GM10847 (cell line): ENCODE data around the gene UBFD1.

ENCODE experiments used
- POLR2A ChIP-seq: IDR thresholded peaks from 2 replicates; pipeline ENCODE4 v1.6.1; 2011; ENCODE audit not compliant: insufficient read length; ENCODE audit errors: extremely low read depth

The UBFD1 gene

DNA sequence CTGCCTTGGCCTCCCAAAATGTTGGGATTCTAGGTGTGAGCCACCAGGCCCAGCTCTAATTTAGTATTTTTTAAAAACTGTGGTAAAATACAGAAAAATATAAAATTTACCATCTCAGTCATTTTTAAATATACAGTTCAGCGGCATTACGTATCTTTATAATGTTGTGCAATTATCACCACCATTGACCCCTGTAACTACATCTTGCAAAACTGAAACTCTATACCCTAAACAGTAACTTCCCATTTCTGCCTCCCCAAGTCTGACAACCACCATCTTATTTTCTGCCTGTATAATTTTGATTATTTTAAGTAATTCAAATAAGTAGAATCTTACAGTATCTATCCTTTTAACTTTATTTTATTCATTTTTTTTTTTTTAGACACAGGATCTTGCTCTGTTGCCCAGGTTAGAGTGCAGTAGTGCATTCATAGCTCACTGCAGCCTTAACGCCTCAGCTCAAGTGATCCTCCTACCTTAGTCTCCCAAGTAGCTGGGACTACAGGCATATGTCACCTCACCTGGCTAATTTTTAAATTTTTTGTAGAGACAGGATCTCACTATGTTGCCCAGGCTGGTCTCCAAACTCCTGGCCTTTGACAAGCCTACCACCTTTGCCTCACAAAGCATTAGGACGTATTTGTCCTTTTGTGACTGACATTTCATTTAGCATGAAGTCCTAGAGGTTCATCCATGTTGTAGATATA is 36.3 kb upstream of the UBFD1 start:
- no peak for TF ChIP-seq POLR2A

DNA sequence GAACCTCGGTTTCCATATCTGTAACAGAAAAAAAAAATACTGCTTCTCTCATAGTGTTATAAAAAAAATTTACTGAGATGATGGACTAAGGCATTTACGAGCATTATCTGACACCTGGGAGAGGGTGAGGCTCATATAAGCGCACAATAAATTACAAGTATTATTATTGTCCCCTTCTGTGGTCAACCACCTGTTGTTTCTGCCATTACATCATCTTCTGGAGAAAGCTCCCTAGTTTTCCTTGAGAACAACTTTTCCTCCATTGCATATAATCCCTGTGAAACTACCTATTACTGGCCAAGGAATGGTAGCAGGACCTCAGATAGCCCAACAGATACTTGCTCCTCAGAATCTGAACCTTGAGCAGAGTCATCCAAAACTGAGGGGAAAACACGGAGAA is 35.6 kb upstream of the UBFD1 start:
- TF ChIP-seq POLR2A, result no peak

DNA sequence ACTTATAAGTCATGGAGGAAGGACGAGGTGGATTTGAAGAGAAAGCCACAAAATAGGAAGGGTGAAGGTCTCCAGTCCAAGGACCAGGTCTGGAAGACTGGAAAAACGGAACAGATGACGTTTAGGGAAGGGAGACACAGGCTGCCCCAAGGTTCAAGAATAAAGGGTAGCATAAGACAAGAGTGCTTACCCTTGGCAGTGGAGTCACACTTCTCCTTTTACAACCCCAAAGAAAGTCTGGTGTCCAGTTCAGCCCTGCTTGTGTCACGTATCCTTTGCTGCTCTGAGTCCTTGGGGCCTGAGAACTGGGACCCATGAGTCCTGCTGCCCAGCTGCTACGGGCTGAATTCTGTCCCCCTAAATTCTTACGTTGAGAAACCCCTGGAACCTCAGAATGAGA is 34.2 kb upstream of the UBFD1 start:
- TF ChIP-seq POLR2A, result no peak

DNA sequence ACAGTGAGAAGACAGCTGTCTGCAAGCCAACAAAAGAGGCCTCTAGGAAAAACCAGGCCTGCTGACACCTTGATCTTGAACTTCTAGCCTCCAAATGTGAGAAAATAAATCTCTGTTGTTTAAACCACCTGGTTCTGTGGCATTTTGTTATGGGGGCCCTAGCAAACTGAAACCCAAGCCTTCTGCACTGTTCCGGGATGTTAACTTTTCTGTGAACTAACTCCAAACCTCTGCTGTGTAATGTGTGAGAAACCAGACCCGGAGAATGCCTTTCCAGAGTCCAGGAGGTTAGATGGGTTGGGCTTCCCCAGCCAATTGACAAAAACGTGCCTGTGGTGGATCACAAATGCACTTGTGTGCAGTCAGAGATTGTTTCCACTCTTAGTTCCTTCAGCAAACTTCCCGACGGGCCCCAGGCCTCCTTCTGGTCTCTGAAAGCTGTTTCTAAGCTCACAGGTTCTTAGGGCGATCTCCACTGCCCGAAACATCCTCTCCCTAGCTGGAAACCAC is 33.6 kb upstream of the UBFD1 start:
- TF ChIP-seq POLR2A, result no peak

DNA sequence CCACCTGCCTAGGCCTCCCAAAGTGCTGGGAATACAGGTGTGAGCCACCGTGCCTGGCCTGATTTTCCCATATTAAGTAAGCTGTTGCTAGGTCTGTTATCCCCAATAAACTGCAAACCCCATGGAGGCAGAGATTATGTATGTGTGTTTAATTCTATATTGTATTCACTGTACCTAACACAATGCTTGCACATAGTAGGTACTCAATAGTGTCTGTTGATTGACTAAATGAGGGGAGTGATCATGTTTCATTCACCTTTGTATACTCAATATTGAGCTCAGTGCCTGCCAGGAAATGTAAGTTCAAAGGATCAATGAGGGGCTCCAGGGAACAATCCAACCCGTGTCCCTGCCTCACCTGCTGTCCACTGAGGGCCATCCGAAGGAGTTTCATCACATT is 32.6 kb upstream of the UBFD1 start:
- TF ChIP-seq POLR2A, result no peak

DNA sequence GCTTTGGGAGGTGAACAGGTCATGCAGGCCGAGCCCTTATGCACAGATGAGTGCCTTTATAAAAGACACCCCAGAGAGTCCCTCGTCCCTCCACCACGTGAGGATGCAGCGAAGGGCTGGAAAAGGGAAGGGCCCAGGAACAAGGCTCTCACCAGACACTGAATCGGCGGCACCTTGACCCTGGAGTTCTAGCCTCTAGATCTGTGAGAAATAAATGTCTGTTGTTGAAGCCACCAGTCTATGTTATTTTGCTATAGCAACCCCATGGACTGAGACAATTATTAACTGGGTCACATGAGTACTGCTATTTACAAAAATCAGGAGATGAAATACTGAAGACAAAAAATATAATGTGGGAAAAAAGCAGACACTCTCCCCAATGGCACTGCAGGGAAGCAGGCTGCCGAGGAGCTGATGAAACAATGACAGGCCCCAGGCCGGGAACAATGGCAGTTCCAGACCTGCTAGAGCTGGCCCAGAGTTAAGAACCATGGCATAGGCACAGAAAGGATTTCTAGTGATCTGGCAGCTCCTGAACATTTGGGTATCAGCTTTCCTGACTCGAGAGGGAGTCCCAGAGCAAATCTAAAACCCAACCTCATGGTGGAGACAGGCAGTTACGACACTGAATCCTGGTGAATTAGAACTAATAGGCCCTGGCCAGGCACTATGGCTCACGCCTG is 29.4 kb upstream of the UBFD1 start:
- TF ChIP-seq POLR2A, result no peak

DNA sequence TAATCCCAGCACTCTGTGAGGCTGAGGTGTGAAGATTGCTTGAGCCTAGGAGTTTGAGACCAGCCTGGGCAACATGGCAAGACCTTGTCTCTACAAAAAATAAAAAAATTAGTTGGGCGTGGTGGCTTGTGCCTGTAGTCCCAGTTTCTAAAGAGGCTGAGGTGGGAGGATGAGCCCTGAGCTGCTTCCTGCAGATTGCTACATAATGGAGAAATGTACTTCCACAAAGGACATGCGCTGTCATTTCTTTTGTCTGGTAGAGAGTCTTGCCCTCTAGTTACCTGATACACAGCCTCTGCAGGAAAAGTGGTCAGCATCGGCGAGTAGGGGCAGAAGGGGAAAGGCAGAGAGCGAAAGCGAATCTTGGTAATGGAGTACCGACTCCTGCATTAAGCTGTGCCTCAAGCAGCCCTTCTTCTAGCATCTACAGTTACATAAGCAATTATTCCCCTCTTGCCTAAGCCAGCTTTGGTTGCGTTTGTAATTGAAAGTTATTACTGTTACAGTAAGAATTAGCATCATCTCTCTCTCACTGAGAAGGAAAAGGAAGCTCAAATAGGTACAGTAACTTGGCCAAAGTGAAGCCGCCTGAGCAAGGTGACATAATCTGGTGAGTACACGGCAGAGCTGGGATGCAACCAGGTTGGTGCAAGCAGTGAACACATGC is 28.8 kb upstream of the UBFD1 start:
- TF ChIP-seq POLR2A, result no peak

DNA sequence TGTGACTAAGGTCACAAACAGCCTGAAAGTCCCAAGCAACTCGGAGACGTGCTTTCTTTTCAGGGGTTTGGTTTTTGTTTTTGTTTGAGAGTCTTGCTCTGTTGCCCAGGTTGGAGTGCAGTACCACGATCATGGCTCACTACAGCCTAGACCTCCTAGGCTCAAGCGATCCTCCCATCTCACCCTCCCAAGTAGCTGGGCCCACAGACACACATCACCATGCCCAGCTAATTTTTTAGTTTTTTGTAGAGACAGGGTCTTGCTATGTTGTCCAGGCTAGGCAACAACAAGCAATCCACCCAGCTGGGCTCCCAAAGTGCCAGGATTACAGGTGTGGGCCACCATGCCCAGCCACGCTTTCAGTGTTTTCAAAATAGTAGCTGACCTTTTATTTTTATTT is 27.5 kb upstream of the UBFD1 start:
- no peak for TF ChIP-seq POLR2A

DNA sequence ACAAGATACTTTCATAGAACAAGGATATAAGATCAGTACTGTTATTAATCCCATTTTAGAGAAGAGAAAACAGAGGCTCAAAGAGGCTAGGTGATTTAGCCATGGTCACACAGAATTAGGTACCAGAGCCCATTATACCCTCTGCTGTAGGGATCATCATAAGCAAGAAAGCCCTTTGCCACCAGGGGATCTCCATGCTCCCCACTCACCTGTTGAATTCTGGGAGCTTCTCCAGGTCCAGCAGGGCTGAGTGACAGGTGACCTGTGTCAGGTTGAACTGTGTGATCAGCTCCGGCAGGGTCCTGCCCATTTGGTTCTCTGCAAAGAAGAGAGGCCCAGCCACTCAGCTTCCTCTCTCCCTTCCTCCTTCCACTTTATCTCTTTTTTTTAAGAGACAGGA is 25.1 kb upstream of the UBFD1 start:
- TF ChIP-seq POLR2A, result no peak

DNA sequence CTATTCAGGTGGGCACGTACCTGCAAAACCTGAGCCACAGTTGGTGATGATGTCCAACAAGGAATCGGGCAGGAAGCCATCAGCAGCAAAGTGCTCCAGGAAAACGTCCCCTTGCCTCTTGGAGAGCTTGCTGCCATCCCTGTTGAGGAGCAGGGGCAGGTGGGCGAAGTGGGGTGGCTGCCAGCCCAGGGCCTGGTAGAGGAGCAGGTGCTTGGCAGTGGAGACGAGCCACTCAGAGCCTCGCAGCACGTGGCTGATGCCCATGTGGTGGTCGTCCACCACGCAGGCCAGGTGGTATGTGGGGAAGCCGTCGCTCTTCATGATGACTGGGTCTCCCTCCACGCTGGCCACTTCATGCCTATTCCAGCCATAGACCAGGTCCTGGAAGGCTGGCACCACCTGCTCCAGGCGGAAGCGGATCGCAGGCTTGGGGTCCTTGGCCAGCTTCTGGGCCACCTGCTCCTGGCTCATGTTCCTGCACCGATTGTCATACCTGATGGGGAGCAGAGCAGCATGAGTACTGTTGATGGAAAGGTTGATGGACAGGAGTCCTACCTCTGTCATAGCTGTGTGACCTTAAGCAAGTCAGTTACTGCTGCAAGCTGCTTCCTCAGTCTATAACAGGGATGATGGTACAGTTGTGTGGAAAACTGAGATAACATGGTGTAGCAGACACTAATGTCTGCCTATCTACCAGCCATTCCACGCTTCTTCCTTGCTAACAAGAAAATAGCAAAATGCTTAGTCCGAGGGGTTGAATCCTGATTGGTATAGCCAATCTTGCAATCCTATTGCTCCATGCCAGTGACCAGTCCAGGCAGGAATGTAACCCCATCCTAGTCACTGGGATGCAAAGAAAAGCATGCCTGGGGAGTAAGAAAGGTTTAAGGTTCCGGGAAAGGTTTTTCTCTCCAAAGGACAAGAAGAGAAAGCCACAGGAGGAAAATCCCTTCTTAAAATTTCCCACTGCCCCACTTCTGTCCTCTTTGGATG is 22.4 kb upstream of the UBFD1 start:
- TF ChIP-seq POLR2A, result no peak

DNA sequence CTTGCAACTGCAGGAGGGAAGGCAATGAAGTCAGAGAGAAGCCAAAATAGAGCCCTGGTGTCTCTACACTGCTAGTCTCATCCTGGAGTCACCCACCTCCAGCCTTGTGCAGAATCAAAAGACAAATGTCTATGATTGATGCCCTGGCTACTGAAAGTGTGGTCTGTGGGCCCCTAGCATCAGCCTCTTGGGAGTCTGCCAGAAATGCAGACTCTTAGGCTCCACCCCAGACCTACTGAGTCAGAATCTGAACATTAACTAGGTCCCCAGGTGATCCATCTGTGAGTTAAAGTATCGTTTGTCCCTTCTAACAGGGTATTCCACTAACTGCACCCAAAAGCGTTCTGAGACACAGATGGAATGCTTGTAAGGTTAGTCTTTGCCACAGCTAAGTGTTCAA is 21.6 kb upstream of the UBFD1 start:
- TF ChIP-seq POLR2A, result no peak

DNA sequence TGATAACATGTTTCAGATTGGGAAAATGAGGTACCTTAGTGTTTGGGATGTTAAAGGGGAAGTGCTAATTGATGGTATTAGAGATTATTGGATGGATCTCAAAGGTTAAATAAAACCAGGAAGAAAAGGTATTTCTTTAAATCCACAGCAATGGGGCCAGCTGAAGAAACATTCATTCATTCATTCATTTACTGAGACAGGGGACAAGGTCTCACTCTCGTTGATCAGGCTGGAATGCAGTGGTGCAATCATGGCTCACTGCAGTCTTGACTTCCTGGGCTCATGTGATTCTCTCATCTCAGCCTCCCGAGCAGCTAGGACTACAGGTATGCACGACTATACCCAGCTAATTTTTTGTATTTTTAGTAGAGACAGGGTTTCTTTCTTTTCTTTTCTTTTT is 20.1 kb upstream of the UBFD1 start:
- no peak for TF ChIP-seq POLR2A

DNA sequence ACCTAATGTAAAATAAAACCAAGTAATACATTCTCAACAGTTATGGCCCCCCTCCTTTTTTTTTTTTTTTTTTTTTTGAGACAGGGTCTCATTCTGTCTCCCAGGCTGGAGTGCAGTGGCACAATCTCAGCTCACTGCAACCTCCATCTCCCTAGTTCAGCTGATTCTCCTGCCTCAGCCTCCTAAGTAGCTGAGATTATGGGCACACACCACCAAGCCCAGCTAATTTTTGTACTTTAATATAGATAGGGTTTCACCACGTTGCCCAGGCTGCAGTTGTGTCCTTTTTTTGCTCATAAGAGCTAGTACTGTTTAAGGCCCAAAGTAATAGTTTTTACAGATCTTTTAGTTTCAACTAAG is 18.6 kb upstream of the UBFD1 start:
- no peak for TF ChIP-seq POLR2A

DNA sequence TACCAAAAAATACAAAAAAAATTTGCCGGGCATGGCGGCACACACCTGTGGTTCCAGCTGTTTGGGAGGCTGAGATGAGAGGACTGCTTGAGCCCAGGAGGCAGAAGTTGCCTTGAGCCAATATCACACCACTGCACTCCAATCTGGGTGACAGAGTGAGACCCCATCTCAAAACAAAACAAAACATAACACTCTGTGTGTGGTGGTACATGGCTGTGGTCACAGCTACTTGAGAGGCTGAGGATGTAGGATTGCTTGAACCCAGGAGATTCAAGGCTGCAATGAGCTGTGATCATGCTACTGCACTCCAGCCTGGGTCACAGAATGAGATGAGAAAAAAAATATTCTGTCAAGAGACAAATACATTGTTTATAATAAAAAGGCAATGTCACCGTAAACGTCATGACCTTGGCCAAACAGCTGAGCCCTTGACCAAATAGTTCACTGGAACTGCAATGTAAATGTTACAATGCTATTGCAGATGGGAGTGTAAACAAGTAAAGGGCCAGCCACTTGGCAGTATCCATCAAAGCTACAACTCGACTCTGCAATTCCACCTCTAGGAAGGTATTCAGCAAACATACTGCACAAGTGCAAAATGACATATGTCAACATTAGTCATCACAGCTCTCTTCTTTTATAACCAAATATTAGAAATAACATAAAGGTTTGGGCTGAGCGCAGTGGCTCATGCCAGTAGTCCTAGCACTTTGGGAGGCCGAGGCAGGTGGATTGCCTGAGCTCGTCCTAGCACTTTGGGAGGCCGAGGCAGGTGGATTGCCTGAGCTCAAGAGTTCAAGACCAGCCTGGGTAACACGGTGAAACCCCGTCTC is 17.3 kb upstream of the UBFD1 start:
- TF ChIP-seq POLR2A, result no peak
